GM18526 (cell line): Measurements from ENCODE around the gene ANAPC15.

Source experiments
- POLR2A ChIP-seq: IDR thresholded peaks from 3 replicates; pipeline ENCODE4 v1.6.1; 2011; ENCODE audit not compliant: insufficient read length; ENCODE audit errors: extremely low read depth

ANAPC15 gene

DNA sequence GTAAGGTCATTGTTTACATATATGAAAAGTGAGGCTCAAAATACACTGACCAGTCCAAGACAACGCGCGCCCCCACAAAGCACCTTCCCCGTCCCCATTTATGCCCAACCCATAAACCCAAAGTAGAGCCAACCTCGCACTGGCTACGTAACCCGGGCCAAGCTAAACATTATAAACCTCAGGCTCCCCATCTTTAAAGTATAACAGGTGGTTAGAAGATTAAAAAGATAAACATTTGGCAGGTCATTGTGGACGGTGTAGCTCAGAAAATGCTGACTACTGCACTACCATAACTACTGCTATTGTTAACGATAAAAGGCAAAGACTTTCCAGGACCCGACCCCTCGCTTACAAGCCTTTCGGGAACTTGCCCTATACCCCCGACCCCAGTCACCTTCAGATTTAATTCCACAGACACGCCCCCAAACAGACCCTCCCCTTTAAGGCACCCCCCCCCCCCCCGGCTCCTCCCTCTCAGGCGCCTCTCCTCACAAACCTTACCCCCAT, 32.6 kb downstream of the ANAPC15 start:
- TF ChIP-seq POLR2A: no peak

DNA sequence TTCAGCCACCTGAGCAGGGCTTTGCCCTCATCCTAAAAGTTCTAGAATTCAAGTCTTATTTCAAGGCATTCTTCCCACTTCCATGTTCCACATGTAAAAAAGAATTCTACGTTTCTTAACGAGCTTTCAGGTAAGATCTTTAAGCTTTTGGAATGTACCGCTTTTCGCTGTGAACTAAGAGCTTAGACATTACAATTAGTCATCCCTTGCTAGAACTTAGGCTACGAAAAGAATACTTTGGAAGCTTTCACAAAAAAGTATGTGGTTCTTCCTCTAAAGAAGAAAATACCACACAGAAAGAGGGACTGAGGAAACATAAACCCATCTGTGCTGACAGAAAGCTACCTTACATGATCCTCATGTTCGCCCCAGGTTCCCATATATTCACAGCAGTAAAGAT, 34.0 kb downstream of the ANAPC15 start:
- TF ChIP-seq POLR2A: no peak

DNA sequence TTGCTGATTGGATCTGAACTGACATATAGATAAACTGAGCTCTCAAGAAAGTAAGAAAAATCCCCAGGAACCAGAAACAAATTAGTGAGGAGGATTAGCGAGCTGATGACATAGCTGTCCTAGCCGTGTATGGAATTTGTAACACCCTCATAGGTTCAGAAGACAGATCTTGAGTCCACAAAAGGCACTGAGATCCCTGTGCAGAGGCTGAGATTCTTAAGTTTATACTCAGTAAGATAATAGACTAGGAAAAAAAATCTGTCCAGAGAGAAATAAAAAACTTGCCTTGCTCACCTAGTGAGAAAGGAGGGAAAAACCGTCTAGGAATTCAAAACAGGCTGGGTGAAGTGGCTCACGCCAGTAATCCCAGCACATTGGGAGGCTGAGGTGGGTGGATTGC, 36.7 kb downstream of the ANAPC15 start:
- no peak for TF ChIP-seq POLR2A

DNA sequence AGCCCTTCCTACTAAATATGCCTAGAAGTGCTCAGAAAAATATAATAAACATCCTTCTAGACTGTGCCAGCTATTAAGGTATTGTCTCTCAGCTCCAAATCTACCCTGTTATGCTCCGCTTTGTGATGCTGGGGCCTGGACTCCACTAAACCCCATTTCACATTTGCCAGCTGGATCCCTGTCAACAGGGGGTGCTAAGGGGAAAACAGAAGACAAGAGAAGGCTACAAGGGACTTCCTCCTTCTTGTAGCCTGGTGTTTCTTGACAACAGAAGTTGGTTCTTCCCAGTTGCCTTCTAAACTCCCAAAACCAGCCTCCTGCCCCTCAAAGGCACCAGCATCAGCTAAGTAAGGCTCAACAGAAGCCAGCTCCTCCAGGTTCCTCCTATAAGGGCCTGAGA, 37.4 kb downstream of the ANAPC15 start:
- no peak for TF ChIP-seq POLR2A

DNA sequence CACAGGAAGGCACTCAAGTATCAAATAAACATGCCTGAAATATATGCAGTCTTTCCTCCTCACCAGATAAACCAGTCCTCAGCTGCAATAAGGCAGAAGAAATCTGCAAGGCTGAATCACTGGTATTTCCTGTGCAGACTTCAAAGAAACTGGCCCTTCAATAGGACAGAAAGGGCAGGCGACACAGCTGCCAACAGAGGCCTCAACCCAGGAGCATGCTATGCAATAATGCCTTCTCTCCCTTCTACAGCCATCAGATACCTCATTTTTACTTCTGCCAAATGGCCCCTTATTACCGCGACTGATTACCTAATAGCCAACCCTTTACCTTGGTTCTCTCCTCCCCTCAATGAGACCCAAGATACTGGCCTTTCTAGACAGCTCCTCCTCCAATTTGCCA, 40.1 kb downstream of the ANAPC15 start:
- TF ChIP-seq POLR2A: no peak

DNA sequence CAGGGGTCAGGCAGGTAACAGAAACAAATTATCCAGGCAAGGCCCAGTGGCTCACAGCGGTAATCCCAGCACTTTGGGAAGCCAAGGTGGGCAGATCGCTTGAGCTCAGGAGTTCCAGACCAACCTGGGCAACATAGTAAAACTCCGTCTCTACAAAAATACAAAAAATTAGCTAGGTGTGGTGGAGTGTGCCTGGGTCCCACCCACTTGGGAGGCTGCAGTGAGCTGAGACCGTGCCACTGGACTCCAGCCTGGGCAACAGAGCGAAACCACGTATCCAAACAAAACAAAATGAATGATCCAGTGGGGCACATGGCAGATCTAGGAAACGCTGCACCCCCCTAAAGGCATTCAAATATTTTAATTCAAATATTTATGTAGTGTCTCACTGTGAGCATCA, 42.0 kb downstream of the ANAPC15 start:
- TF ChIP-seq POLR2A: no peak

DNA sequence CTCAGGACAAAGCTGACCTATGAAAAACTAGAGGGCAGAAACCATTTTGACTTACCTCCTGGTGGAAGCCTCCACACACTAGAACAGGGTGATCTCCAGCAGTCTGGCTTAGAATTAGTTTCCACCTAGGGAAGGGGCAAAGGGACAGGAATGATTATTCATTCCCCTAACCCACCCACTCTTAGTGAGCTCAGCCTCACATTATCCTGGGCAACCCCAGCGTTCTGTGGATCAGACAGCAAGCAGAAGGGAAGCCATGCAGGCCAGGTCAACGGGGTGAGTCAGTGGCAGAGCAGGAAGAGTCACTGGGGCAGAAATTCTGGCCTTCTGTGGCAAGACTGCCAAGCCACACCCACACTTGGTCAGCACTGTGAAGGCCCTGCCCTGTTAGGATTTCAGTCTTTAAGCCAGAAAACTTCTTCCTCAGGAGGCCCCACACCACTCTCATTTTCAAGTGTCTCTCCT, 42.7 kb downstream of the ANAPC15 start:
- TF ChIP-seq POLR2A: no peak

DNA sequence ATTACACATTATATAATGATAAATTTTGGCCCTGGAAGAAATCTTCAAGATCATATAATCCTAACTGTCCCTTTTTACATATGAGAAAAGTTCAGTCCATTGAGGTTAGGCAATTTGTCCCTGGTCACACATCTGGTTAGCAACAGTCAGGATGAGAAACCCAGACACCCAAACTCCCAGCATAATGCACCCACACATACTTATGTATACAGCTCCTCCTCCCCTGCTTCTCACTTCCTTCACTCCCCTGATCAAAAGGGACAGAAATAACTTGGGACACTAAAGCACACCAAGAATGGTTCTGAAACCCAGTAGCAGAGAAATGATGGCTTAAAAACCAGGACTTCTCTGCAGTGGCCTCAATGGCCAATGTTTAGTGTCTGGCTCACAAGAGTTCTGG, 43.3 kb downstream of the ANAPC15 start:
- TF ChIP-seq POLR2A: no peak

DNA sequence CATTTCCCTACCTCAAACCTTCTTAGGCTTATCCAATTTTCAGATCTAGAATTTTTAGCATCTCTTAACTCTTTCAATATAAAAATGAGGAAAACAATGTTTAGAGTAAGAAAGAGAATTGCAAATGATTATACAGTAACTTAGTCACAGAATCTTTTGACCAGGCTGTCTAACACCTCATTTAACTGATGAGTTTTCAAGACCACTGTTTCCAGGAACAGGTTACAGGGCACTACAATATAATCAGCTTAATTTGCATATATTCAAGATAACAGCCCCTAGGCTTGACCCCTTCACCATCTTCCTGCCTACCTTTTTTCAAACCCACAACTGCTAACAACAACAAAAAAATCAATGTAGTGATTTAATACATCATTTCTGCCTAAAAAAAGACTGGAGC, 44.8 kb downstream of the ANAPC15 start:
- TF ChIP-seq POLR2A: no peak

DNA sequence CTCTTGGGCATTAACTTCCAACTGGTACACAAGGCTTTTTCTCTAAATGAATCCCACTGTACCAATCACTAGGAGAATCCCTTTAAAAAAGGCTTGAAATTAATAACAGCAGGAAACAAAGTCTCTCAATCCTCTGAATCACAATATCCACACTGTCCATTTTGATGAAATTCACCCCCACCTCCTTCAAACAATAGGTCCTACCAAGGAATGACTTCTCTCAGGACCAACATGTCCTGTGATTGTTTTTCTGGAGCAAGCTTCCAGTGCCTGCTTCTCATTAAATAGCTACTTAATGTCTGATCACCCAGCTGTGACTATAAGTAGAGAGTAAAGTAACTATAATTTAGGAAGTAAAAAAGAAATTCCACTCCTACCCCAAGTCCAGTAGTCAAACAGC, 45.2 kb downstream of the ANAPC15 start:
- TF ChIP-seq POLR2A: no peak

DNA sequence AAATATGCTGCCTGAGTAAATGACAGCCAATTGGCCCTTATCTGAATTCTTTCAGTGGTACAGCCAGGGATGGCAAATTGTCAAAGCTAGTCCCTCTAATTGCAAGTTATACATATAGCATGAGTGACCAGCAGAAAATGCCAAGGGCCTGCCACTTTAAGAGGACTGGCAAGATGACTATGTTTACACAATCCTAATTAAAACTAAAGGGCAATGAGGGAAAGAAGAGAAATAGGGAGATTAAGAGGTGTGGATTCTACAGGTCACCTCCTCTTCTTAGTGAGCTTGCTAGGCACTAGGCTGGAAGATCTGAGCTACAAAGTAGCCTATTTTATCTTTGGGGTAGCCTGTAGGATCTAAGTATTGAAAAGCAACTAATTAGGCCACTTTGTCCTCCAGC, 45.6 kb downstream of the ANAPC15 start:
- TF ChIP-seq POLR2A: no peak

DNA sequence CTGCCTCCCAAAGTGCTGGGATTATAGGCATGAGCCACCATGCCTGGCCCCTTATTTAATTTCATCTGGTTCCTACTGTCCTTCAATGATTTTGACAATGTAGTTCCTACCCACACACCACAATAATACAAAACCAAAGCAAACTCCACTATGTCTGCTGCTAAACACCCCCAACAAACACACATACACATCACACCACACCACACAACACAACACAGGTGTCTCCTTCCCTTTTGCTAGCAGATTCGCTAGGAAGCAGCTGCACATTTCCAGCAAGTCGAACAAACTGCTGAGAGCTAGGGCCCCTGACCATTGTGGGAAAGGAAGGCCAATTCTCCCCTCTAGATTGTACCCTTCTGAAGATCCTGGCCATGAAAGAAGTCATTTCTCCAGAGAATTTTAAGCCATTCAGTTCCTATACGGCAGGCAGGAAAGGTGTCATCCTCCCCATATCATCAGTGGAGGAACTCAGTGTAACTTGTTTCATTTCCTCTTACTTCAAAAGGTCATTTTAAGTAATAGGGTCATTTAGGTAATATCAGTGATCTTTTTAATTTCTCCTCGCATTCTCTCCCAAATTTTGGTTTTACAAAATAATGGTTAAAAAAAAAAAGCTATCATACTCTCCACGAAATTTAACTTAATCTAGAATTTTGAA, 50.6 kb downstream of the ANAPC15 start:
- no peak for TF ChIP-seq POLR2A
